Neural crest cell (in vitro differentiated cells): ENCODE data around the gene STX17. TPM values are rescaled to one million over a fixed set of nuclear protein-coding genes. Genes with fewer than 3 reads are reported as not detected.

Source experiments
- DNase-seq: peaks from one replicate; pipeline ENCODE4 v3.0.0; 2021; ENCODE audit warnings: low read depth, mixed read lengths, low spot score
- H3K27ac Mint-ChIP-seq: one replicate; pipeline ENCODE4 v1.8.0; 2021; ENCODE audit warnings: mild to moderate bottlenecking, mixed read lengths; ENCODE audit not compliant: unreplicated experiment
- H3K27me3 Mint-ChIP-seq: 2 replicates; pipeline ENCODE4 v1.8.0; 2021; ENCODE audit warnings: low read depth, mild to moderate bottlenecking, mixed read lengths
- H3K36me3 Mint-ChIP-seq: 2 replicates; pipeline ENCODE4 v1.8.0; 2021; ENCODE audit warnings: low read depth, mild to moderate bottlenecking, mixed read lengths
- H3K4me1 Mint-ChIP-seq: 2 replicates; pipeline ENCODE4 v1.8.0; 2021; ENCODE audit warnings: mixed read lengths
- H3K4me3 Mint-ChIP-seq: one replicate; pipeline ENCODE4 v1.8.0; 2021; ENCODE audit warnings: mild to moderate bottlenecking, mixed read lengths
- H3K9me3 Mint-ChIP-seq: 2 replicates; pipeline ENCODE4 v1.8.0; 2021; ENCODE audit warnings: mixed read lengths
- total RNA-seq: library from RNA; stranded (reverse); gene quantifications from 2 replicates; pipeline ENCODE4 v1.2.1, GENCODE V29; 2021
- TF ChIP-seq, protein P1 (sequence below): fragments of 200-600 bp; sonication (generic); conservative IDR thresholded peaks from 2 replicates; pipeline ENCODE4 v1.5.0; 2021; ENCODE audit warnings: antibody characterized with exemption, mild to moderate bottlenecking

The STX17 gene
- total RNA-seq, 1 donor from 2014 or later: 24.3 TPM

DNA sequence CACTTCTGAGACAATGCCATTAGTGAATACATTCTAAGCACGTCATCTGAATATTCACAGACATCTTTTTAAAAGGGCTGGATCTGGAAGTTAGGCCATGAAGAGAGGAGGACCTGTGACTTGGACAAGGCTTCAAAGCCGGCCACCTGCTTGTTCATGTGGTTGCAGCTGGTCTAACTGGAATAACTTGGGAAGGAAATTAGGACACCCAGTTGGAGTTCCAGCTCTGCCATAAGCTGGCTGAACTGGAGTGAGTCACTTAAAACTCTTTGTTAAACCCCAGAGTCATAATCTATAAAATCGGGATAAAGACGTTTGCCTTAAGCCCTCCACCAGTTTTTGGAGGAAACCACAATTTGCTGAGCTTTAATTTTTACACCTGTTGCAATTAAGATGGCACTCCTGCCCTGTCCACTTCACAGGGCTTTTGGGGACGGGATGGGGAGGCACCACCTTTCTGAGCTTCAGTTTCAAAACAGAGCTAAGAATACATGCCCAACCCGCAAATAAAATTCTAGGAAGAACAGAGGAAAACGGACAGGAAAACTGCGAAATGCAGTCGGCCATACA lies 536 bp upstream of the STX17 start:
- H3K36me3 Mint-ChIP-seq: no peaks in the 10 kb centered on the region
- no peaks in the 10 kb centered on the region for H3K9me3 Mint-ChIP-seq
- DNase-seq: no peak
- H3K4me1 Mint-ChIP-seq: peaks cover 24% of the 10 kb centered on the region
- no peak overlapping the region for H3K27ac Mint-ChIP-seq
- TF ChIP-seq, protein P1, sequence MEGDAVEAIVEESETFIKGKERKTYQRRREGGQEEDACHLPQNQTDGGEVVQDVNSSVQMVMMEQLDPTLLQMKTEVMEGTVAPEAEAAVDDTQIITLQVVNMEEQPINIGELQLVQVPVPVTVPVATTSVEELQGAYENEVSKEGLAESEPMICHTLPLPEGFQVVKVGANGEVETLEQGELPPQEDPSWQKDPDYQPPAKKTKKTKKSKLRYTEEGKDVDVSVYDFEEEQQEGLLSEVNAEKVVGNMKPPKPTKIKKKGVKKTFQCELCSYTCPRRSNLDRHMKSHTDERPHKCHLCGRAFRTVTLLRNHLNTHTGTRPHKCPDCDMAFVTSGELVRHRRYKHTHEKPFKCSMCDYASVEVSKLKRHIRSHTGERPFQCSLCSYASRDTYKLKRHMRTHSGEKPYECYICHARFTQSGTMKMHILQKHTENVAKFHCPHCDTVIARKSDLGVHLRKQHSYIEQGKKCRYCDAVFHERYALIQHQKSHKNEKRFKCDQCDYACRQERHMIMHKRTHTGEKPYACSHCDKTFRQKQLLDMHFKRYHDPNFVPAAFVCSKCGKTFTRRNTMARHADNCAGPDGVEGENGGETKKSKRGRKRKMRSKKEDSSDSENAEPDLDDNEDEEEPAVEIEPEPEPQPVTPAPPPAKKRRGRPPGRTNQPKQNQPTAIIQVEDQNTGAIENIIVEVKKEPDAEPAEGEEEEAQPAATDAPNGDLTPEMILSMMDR: no peak
- peak overlapping the region; percentile 97 for H3K4me3 Mint-ChIP-seq
- peaks cover 3% of the 10 kb centered on the region for H3K27me3 Mint-ChIP-seq

DNA sequence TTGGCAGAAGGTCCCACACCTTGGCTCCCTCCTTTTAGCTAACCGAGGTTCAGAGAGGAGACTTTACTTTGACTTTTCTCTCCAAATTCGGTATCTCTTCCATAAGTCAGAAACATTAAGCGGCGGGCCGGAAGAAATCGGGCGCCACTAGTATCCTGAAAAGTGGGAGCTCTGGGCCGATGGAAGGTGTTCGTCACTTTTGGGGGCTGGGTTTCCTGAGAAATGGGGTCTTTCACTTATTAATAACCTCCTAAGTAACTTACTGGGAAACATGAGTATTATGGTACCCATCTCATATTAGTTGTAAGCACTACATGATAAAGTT lies 716 bp downstream of the STX17 start:
- peaks cover 3% of the 10 kb centered on the region for H3K27me3 Mint-ChIP-seq
- no peak for DNase-seq
- peak overlapping the region; percentile 97 for H3K4me3 Mint-ChIP-seq
- peak overlapping the region; percentile 91 for H3K27ac Mint-ChIP-seq
- TF ChIP-seq, protein P1: no peak
- H3K9me3 Mint-ChIP-seq: no peaks in the 10 kb centered on the region
- no peaks in the 10 kb centered on the region for H3K36me3 Mint-ChIP-seq
- H3K4me1 Mint-ChIP-seq: peaks cover 24% of the 10 kb centered on the region

DNA sequence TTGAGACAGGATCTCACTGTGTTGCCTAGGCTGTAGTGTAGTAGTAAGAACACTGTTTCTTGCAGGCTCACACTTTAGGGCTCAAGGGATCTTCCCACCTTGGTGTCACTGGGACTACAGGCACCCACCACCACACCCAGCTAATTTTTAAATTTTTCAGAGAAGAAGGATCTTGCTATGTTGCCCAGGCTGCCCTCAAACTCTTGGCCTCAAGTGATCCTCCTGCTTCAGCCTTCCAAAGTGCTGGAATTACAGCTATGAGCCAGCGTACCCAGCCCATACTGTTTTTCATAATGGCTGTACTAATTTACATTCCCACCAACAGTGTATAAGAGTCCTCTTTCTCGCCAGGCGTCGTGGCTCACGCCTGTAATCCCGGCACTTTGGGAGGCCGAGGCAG lies 5.1 kb downstream of the STX17 start:
- Mint-ChIP-seq H3K27ac (no peak overlapping the region), H3K4me1 (peaks cover 17% of the 10 kb centered on the region), H3K27me3 (no peaks in the 10 kb centered on the region), H3K9me3 (no peaks in the 10 kb centered on the region), H3K36me3 (no peaks in the 10 kb centered on the region), H3K4me3 (no peak overlapping the region)
- TF ChIP-seq, protein P1: no peak
- no peak for DNase-seq

DNA sequence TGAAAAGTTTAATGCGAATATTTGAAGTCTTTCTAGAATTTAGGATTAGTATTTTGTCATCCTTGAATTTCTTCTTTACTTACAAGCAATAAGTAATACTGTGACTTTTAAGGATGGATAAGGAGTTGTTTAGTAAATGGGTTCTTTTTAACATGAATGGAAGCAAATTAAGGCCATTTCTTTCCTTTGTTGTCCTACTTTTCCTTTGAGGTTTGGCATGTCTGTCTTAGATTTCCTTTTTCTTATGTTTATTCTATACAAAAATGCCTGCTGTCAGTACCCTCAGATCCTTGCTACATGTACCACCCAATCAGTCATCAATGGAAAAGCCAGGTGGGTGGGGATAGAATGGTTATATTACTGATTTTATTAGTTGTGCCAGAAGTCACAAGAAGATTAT lies 10.2 kb downstream of the STX17 start:
- Mint-ChIP-seq H3K27me3 (no peaks in the 10 kb centered on the region), H3K4me3 (no peak overlapping the region), H3K4me1 (no peaks in the 10 kb centered on the region)

DNA sequence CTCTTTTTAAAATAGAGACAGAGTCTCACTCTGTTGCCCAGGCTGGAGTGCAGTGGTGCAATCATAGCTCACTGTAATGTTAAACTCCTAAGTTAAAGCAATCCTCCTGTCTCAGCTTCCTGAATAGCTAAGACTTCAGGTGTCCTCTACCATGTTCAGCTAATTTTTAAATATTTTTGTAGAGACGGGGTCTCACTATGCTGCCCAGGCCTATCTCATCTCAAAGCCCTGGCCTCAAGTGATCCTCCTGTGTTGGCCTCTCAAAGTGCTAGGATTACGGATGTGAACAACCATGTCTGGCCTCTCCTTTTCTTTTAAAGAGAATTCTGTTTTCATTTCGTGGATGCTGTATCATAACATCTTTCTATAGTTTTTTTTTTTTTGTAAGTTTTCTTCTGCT lies 11.7 kb downstream of the STX17 start:
- no peak overlapping the region for H3K4me3 Mint-ChIP-seq
- no peak for DNase-seq
- no peaks in the 10 kb centered on the region for H3K27me3 Mint-ChIP-seq
- TF ChIP-seq, protein P1: no peak
- H3K36me3 Mint-ChIP-seq: peaks cover 20% of the 10 kb centered on the region
- H3K9me3 Mint-ChIP-seq: peaks cover 2% of the 10 kb centered on the region
- H3K27ac Mint-ChIP-seq: no peak overlapping the region
- H3K4me1 Mint-ChIP-seq: no peaks in the 10 kb centered on the region

More for the DNA sequence above, 10.2 kb downstream of the STX17 start:
- TF ChIP-seq, protein P1: no peak
- no peak for DNase-seq
- H3K27ac Mint-ChIP-seq: no peak overlapping the region
- H3K36me3 Mint-ChIP-seq: peaks cover 9% of the 10 kb centered on the region
- H3K9me3 Mint-ChIP-seq: no peaks in the 10 kb centered on the region

DNA sequence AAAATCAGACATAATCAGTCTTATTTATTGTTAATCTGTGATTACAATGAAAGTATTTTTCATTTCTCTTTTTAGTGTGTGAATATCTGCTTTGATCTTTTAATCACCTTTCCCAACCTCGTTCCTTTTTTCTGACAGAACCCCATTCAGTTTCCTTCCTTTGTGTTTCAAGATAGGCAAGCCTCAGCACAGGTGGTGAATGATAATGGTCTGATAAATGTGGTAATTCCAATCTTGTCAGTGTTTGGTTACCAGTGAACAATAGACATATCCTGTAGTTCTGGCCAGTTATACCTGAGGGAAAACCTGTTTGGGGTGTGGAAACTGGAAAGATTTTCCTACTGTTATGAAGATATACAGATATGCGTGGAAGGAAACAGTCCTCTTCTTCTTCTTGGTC lies 13.5 kb downstream of the STX17 start:
- Mint-ChIP-seq H3K4me1 (no peaks in the 10 kb centered on the region), H3K4me3 (no peak overlapping the region), H3K9me3 (peaks cover 5% of the 10 kb centered on the region), H3K36me3 (peaks cover 33% of the 10 kb centered on the region), H3K27ac (no peak overlapping the region), H3K27me3 (no peaks in the 10 kb centered on the region)
- DNase-seq: no peak
- TF ChIP-seq, protein P1: no peak
